ENCODE data around the gene SEZ6.

GRCh38 chr17:29045734-29046472, 40.1 kb upstream of the SEZ6 start:
- TF ChIP-seq, protein P1, sequence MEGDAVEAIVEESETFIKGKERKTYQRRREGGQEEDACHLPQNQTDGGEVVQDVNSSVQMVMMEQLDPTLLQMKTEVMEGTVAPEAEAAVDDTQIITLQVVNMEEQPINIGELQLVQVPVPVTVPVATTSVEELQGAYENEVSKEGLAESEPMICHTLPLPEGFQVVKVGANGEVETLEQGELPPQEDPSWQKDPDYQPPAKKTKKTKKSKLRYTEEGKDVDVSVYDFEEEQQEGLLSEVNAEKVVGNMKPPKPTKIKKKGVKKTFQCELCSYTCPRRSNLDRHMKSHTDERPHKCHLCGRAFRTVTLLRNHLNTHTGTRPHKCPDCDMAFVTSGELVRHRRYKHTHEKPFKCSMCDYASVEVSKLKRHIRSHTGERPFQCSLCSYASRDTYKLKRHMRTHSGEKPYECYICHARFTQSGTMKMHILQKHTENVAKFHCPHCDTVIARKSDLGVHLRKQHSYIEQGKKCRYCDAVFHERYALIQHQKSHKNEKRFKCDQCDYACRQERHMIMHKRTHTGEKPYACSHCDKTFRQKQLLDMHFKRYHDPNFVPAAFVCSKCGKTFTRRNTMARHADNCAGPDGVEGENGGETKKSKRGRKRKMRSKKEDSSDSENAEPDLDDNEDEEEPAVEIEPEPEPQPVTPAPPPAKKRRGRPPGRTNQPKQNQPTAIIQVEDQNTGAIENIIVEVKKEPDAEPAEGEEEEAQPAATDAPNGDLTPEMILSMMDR (IDR thresholded peaks at IDR 0.05): no peak
- TF ChIP-seq POLR2AphosphoS5 (IDR thresholded peaks at IDR 0.05; ENCODE audit: insufficient read depth in 1 of 2, low read depth in 1 of 2) (no peak), POLR2A (IDR thresholded peaks at IDR 0.05) (no peak)

All from vagina (tissue), 2 donors.